HepG2 (cell line): ENCODE measurements around the gene ARAP1. TPM values are rescaled to one million over a fixed set of nuclear protein-coding genes. Genes with fewer than 3 reads are reported as not detected.
A peak's percentile ranks its signal among the peaks of the same experiment; 100 is the strongest.

Experiments used
- BORCS8-MEF2B ChIP-seq: sonication (generic); formaldehyde crosslinking; IDR thresholded peaks from 2 replicates; pipeline ENCODE4 v1.8.0; 2022; ENCODE audit warnings: mild to moderate bottlenecking, missing genetic modification reagents
- ISL2 ChIP-seq: sonication (generic); formaldehyde crosslinking; IDR thresholded peaks from 2 replicates; pipeline ENCODE4 v1.5.0; 2020; ENCODE audit warnings: missing genetic modification reagents
- MYNN ChIP-seq: sonication (generic); formaldehyde crosslinking; IDR thresholded peaks from 2 replicates; pipeline ENCODE4 v1.4.0; 2020; ENCODE audit warnings: mild to moderate bottlenecking, low read depth, missing genetic modification reagents
- TEAD3 ChIP-seq: optimal IDR thresholded peaks from 2 replicates; pipeline ENCODE3; 2016; ENCODE audit warnings: borderline replicate concordance
- YEATS2 ChIP-seq: sonication (generic); formaldehyde crosslinking; IDR thresholded peaks from 2 replicates; pipeline ENCODE4 v1.4.0; 2020; ENCODE audit warnings: missing genetic modification reagents, borderline replicate concordance
- ZNF234 ChIP-seq: sonication (generic); formaldehyde crosslinking; conservative IDR thresholded peaks from 2 replicates; pipeline ENCODE4 v1.5.1; 2020; ENCODE audit warnings: mild to moderate bottlenecking, missing genetic modification reagents
- ZNF253 ChIP-seq: sonication (generic); formaldehyde crosslinking; IDR thresholded peaks from 2 replicates; pipeline ENCODE4 v1.8.0; 2022; ENCODE audit warnings: mild to moderate bottlenecking, missing genetic modification reagents, borderline replicate concordance
- ZNF30 ChIP-seq: sonication (generic); formaldehyde crosslinking; IDR thresholded peaks from 2 replicates; pipeline ENCODE4 v1.5.0; 2020; ENCODE audit warnings: mild to moderate bottlenecking, missing genetic modification reagents
- ZNF572 ChIP-seq: sonication (generic); formaldehyde crosslinking; IDR thresholded peaks from 2 replicates; pipeline ENCODE4 v1.5.1; 2020; ENCODE audit warnings: mild to moderate bottlenecking, missing genetic modification reagents
- ZNF615 ChIP-seq: sonication (generic); formaldehyde crosslinking; IDR thresholded peaks from 2 replicates; pipeline ENCODE4 v1.5.0; 2020; ENCODE audit warnings: mild to moderate bottlenecking, missing genetic modification reagents, borderline replicate concordance
- polyA plus RNA-seq, 8 experiments: library from polyadenylated mRNA; depleted of rRNA in 3 of 8; stranded (reverse) in 7 of 8; unstranded in 1 of 8; fragments of >200 nt; fragmentation: Illumina TruSeq in 4 of 8; extraction: Trizol in 4 of 8; gene quantifications; 2 replicates each; pipeline versions ENCODE4 v1.2.1 to v1.2.3, GENCODE V29; 2011 to 2016; ENCODE audit warnings: low read depth in 4 of 8, missing spikeins in 1 of 8, mixed read lengths in 1 of 8; ENCODE audit not compliant: insufficient read depth in 1 of 8
- total RNA-seq, 5 experiments: library from RNA; depleted of rRNA; stranded (reverse); fragments of >200 nt; fragmentation: Illumina TruSeq; extraction: Trizol; gene quantifications; 2 replicates each; pipeline ENCODE4 v1.2.3, GENCODE V29; 2016; ENCODE audit warnings: low read depth in 1 of 5
- TF ChIP-seq, protein P1 (sequence below): IDR thresholded peaks from 2 replicates; pipeline ENCODE4 v1.6.1; 2016
- TF ChIP-seq, protein P2 (sequence below): sonication (generic); formaldehyde crosslinking; IDR thresholded peaks from 2 replicates; pipeline ENCODE4 v1.5.0; 2020; ENCODE audit warnings: mild to moderate bottlenecking, missing genetic modification reagents, borderline replicate concordance
- TF ChIP-seq, protein P3 (sequence below): sonication (generic); formaldehyde crosslinking; conservative IDR thresholded peaks from 2 replicates; pipeline ENCODE4 v1.4.0; 2020; ENCODE audit warnings: missing genetic modification reagents
- TF ChIP-seq, protein P4 (sequence below): IDR thresholded peaks from 2 replicates; pipeline ENCODE4 v1.6.1; 2016; ENCODE audit warnings: low read depth, borderline replicate concordance
- TF ChIP-seq, protein P5 (sequence below): sonication (generic); formaldehyde crosslinking; IDR thresholded peaks from 2 replicates; pipeline ENCODE4 v1.4.0; 2020; ENCODE audit warnings: mild to moderate bottlenecking, missing genetic modification reagents
- TF ChIP-seq, protein P6 (sequence below): sonication (generic); formaldehyde crosslinking; conservative IDR thresholded peaks from 2 replicates; pipeline ENCODE4 v1.4.0; 2020; ENCODE audit warnings: mild to moderate bottlenecking, missing genetic modification reagents, moderate library complexity

ARAP1 gene
- total and polyA plus RNA-seq, 2 of the 13 experiments (the other 11 are each of a cell fraction or from before 2014, with no cell fraction given) = 43.2 to 55.5 TPM

DNA sequence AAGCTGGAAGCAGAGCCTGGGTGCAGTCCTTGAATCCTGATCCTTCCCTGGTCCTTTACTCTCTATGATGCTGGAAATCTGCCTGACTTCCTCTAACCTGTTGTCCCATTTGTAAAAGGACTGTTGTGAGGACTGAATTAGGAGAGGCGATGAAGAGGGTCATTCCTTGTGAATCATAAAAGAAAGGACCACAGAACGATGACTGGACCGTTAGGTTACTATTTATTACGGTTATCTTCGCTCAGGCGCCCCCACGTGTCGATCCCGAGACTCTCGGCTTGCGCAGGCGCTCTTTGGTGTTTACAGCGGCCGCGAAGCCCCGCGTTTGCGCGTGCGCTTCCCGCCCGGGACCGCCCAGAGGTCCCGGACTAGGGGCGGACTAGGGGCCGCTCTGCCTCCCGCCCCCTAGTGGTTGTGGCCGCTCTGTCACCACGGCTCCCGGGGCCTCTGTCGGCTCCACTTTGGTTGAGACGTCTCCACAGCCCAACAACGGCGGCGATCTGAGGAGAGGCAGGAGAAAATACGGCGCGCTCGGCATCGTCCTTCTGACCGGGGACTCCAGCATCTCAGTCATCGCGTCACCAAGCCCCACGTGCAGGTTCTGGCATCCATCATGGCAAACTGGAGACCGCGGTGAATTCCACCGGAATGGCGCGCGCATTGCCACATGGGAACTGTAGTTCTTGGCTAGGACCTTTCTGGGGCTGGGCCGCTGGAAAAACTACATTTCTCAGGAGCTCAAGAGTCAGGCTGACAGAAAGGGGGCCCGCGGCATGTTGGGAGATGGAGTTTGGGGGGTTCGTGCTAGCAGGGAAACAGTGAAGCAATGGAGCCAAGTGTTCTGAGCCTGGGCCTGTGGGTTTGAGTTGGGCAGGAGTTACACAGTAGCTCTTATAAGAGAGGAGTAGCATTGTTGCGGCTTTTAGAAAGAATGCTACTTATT, 41.5 kb upstream of the ARAP1 start, which contains the start of gene STARD10 (continued):
- peak; percentile 92 for TF ChIP-seq ZNF572 (CRISPR knock-in tag)
- TF ChIP-seq YEATS2 (CRISPR knock-in tag) = no peak; the same call in 1 of the 2 replicates
- 0 out of 2 replicates have a peak, but pooled peaks have one; percentile 49 for TF ChIP-seq ISL2 (CRISPR knock-in tag)
- TF ChIP-seq, protein P1, sequence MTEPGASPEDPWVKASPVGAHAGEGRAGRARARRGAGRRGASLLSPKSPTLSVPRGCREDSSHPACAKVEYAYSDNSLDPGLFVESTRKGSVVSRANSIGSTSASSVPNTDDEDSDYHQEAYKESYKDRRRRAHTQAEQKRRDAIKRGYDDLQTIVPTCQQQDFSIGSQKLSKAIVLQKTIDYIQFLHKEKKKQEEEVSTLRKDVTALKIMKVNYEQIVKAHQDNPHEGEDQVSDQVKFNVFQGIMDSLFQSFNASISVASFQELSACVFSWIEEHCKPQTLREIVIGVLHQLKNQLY (CRISPR knock-in tag) = no peak; the same call in 1 of the 2 replicates
- TF ChIP-seq ZNF30 (CRISPR knock-in tag) = no peak
- TF ChIP-seq ZNF234 (CRISPR knock-in tag) = peak; percentile 74; the same call in 1 of the 2 replicates
- TF ChIP-seq ZNF253 = no peak
- TF ChIP-seq, protein P2, sequence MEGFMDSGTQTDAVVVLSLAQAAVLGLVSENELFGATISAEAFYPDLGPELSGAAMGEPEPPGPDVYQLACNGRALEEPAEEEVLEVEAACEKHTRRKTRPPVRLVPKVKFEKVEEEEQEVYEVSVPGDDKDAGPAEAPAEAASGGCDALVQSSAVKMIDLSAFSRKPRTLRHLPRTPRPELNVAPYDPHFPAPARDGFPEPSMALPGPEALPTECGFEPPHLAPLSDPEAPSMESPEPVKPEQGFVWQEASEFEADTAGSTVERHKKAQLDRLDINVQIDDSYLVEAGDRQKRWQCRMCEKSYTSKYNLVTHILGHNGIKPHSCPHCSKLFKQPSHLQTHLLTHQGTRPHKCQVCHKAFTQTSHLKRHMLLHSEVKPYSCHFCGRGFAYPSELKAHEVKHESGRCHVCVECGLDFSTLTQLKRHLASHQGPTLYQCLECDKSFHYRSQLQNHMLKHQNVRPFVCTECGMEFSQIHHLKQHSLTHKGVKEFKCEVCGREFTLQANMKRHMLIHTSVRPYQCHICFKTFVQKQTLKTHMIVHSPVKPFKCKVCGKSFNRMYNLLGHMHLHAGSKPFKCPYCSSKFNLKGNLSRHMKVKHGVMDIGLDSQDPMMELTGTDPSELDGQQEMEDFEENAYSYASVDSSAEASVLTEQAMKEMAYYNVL (CRISPR knock-in tag) = no peak
- TF ChIP-seq BORCS8-MEF2B (CRISPR knock-in tag) = no peak
- TF ChIP-seq MYNN (CRISPR knock-in tag) = peak; percentile 88; the same call in 1 of the 2 replicates
- peak; percentile 83 for TF ChIP-seq TEAD3 (CRISPR knock-in tag)
- TF ChIP-seq, protein P3, sequence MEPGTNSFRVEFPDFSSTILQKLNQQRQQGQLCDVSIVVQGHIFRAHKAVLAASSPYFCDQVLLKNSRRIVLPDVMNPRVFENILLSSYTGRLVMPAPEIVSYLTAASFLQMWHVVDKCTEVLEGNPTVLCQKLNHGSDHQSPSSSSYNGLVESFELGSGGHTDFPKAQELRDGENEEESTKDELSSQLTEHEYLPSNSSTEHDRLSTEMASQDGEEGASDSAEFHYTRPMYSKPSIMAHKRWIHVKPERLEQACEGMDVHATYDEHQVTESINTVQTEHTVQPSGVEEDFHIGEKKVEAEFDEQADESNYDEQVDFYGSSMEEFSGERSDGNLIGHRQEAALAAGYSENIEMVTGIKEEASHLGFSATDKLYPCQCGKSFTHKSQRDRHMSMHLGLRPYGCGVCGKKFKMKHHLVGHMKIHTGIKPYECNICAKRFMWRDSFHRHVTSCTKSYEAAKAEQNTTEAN (CRISPR knock-in tag) = no peak
- TF ChIP-seq, protein P4, sequence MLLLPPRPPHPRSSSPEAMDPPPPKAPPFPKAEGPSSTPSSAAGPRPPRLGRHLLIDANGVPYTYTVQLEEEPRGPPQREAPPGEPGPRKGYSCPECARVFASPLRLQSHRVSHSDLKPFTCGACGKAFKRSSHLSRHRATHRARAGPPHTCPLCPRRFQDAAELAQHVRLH (CRISPR knock-in tag) = peak; percentile 95; the same call in 1 of the 2 replicates
- TF ChIP-seq, protein P5, sequence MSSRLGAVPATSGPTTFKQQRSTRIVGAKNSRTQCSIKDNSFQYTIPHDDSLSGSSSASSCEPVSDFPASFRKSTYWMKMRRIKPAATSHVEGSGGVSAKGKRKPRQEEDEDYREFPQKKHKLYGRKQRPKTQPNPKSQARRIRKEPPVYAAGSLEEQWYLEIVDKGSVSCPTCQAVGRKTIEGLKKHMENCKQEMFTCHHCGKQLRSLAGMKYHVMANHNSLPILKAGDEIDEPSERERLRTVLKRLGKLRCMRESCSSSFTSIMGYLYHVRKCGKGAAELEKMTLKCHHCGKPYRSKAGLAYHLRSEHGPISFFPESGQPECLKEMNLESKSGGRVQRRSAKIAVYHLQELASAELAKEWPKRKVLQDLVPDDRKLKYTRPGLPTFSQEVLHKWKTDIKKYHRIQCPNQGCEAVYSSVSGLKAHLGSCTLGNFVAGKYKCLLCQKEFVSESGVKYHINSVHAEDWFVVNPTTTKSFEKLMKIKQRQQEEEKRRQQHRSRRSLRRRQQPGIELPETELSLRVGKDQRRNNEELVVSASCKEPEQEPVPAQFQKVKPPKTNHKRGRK (CRISPR knock-in tag) = no peak
- TF ChIP-seq, protein P6, sequence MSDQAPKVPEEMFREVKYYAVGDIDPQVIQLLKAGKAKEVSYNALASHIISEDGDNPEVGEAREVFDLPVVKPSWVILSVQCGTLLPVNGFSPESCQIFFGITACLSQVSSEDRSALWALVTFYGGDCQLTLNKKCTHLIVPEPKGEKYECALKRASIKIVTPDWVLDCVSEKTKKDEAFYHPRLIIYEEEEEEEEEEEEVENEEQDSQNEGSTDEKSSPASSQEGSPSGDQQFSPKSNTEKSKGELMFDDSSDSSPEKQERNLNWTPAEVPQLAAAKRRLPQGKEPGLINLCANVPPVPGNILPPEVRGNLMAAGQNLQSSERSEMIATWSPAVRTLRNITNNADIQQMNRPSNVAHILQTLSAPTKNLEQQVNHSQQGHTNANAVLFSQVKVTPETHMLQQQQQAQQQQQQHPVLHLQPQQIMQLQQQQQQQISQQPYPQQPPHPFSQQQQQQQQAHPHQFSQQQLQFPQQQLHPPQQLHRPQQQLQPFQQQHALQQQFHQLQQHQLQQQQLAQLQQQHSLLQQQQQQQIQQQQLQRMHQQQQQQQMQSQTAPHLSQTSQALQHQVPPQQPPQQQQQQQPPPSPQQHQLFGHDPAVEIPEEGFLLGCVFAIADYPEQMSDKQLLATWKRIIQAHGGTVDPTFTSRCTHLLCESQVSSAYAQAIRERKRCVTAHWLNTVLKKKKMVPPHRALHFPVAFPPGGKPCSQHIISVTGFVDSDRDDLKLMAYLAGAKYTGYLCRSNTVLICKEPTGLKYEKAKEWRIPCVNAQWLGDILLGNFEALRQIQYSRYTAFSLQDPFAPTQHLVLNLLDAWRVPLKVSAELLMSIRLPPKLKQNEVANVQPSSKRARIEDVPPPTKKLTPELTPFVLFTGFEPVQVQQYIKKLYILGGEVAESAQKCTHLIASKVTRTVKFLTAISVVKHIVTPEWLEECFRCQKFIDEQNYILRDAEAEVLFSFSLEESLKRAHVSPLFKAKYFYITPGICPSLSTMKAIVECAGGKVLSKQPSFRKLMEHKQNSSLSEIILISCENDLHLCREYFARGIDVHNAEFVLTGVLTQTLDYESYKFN = no peak; the same call in none of the 2 replicates
- peak; percentile 74; the same call in 1 of the 2 replicates for TF ChIP-seq ZNF615 (CRISPR knock-in tag)
